SK-N-SH (cell line): ENCODE measurements around the gene RNF121.

Experiments
- CHD2 ChIP-seq: fragments of 150-350 bp; IDR thresholded peaks from 2 replicates; pipeline ENCODE4 v1.6.1; 2018; ENCODE audit warnings: low read length; ENCODE audit not compliant: partially characterized antibody
- CTCF ChIP-seq: fragments of 200-600 bp; sonication (generic); IDR thresholded peaks from 2 replicates; pipeline ENCODE4 v1.6.1; 2017; ENCODE audit warnings: antibody characterized with exemption, mild to moderate bottlenecking, moderate library complexity
- EP300 ChIP-seq, 2 experiments: IDR thresholded peaks; 2 replicates each; pipeline versions ENCODE4 v1.4.0 to v1.6.1; 2012; ENCODE audit warnings: borderline replicate concordance in 1 of 2, low read depth in 1 of 2, low read length in 1 of 2
- MXI1 ChIP-seq: IDR thresholded peaks from 2 replicates; pipeline ENCODE4 v1.6.1; 2012; ENCODE audit warnings: mild to moderate bottlenecking, low read depth, low read length, improper control_type of control experiment
- POLR2AphosphoS5 ChIP-seq: IDR thresholded peaks from 2 replicates; pipeline ENCODE4 v1.6.1; 2012; ENCODE audit warnings: low read depth, low read length
- SMC3 ChIP-seq: IDR thresholded peaks from 2 replicates; pipeline ENCODE4 v1.6.1; 2012; ENCODE audit warnings: low read depth, low read length, improper control_type of control experiment
- TF ChIP-seq, protein P1 (sequence below): IDR thresholded peaks from 2 replicates; pipeline ENCODE4 v1.4.0; 2012; ENCODE audit warnings: low read depth

DNA sequence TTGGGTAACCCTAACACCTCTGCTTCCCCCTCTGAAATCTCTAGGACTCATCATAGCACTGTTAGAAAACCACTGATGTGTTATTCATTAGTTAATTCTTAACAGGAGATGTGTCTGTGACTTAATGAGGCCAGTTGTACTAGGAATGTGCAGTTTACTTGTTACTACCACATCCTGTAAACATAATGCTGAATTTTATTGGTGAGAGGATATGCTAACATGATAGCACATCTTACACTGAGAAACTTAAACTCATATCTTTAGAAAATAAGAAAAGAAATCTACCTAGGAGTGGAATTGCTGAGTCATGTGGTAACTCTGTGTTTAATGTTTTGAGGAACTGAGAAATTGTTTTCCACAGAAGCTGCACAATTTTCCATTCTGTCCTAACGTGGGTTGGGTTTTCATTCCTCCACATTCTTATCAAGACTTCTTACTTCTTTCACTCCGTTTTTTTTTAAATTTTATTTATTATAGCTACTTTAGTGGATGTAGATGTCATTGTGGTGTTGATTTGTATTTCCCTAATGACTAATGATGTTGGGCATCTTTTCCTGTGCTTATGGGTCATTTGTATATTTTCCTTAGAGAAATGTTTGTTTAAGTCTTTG is 33.7 kb downstream of the RNF121 start:
- TF ChIP-seq, protein P1, sequence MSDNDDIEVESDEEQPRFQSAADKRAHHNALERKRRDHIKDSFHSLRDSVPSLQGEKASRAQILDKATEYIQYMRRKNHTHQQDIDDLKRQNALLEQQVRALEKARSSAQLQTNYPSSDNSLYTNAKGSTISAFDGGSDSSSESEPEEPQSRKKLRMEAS, result no peak
- TF ChIP-seq CHD2 (no peak), POLR2AphosphoS5 (no peak), CTCF (no peak), SMC3 (no peak), EP300 (IDR thresholded peaks at IDR 0.05; ENCODE audit: borderline replicate concordance in 1 of 2, low read depth in 1 of 2, low read length in 1 of 2) (no peak), MXI1 (no peak)
